Glutamatergic neuron (in vitro differentiated cells): ENCODE measurements around the gene SAMD4A. TPM values are rescaled to one million over a fixed set of nuclear protein-coding genes. Genes with fewer than 3 reads are reported as not detected.

ENCODE experiments used
- DNase-seq: peaks from one replicate; pipeline ENCODE4 v3.0.0; 2022
- H3K27ac Mint-ChIP-seq: one replicate; pipeline ENCODE4 v1.8.0; 2020; ENCODE audit warnings: mild to moderate bottlenecking, mixed read lengths, inconsistent platforms; ENCODE audit not compliant: unreplicated experiment
- H3K27me3 Mint-ChIP-seq: one replicate; pipeline ENCODE4 v1.8.0; 2020; ENCODE audit warnings: mild to moderate bottlenecking, moderate library complexity, mixed read lengths, inconsistent platforms; ENCODE audit not compliant: unreplicated experiment
- H3K36me3 Mint-ChIP-seq: one replicate; pipeline ENCODE4 v1.8.0; 2020; ENCODE audit warnings: mild to moderate bottlenecking, mixed read lengths, inconsistent platforms; ENCODE audit not compliant: unreplicated experiment
- H3K4me1 Mint-ChIP-seq: one replicate; pipeline ENCODE4 v1.8.0; 2020; ENCODE audit warnings: mild to moderate bottlenecking, low read depth, mixed read lengths, inconsistent platforms; ENCODE audit not compliant: unreplicated experiment
- H3K4me3 Mint-ChIP-seq: one replicate; pipeline ENCODE4 v1.8.0; 2020; ENCODE audit warnings: mild to moderate bottlenecking, mixed read lengths, inconsistent platforms; ENCODE audit not compliant: unreplicated experiment
- H3K9me3 Mint-ChIP-seq: one replicate; pipeline ENCODE4 v1.8.0; 2020; ENCODE audit warnings: mild to moderate bottlenecking, moderate library complexity, mixed read lengths, inconsistent platforms; ENCODE audit not compliant: unreplicated experiment
- CTCF ChIP-seq: fragments of 200-600 bp; sonication (generic); IDR thresholded peaks from one replicate; pipeline ENCODE4 v1.5.0; 2021; ENCODE audit not compliant: partially characterized antibody, unreplicated experiment
- total RNA-seq: library from RNA; stranded (reverse); fragmentation: NEBNext Ultra II Directional; extraction: Animal tissue kit (Norgen Biotek cat#: 25700); gene quantifications from one replicate; pipeline ENCODE4 v1.2.1, GENCODE V29; 2021; ENCODE audit not compliant: unreplicated experiment

SAMD4A gene
- total RNA-seq, 1 donor from 2014 or later, result 0.56 TPM

- no peak overlapping the region for H3K27ac Mint-ChIP-seq
- no peak overlapping the region for H3K4me3 Mint-ChIP-seq
- H3K36me3 Mint-ChIP-seq, result no peaks in the 10 kb centered on the region
- no peak for TF ChIP-seq CTCF
- H3K9me3 Mint-ChIP-seq, result peaks cover 2% of the 10 kb centered on the region
- no peaks in the 10 kb centered on the region for H3K4me1 Mint-ChIP-seq
- no peaks in the 10 kb centered on the region for H3K27me3 Mint-ChIP-seq
- DNase-seq, result no peak
These were observed 209.6 kb downstream of the SAMD4A start for GRCh38 chr14:54776361-54777001.

- no peak for TF ChIP-seq CTCF
- Mint-ChIP-seq H3K27me3 (no peaks in the 10 kb centered on the region), H3K4me1 (no peaks in the 10 kb centered on the region), H3K9me3 (peaks cover 2% of the 10 kb centered on the region), H3K27ac (no peak overlapping the region), H3K4me3 (no peak overlapping the region), H3K36me3 (no peaks in the 10 kb centered on the region)
- DNase-seq, result no peak
These were observed 210.5 kb downstream of the SAMD4A start for GRCh38 chr14:54777395-54777794.

GRCh38 chr14:54778618-54779345, 211.9 kb downstream of the SAMD4A start:
- H3K27ac Mint-ChIP-seq, result no peak overlapping the region
- no peaks in the 10 kb centered on the region for H3K36me3 Mint-ChIP-seq
- no peak for TF ChIP-seq CTCF
- no peak for DNase-seq
- peaks cover 2% of the 10 kb centered on the region for H3K9me3 Mint-ChIP-seq
- H3K4me1 Mint-ChIP-seq, result no peaks in the 10 kb centered on the region
- H3K4me3 Mint-ChIP-seq, result no peak overlapping the region
- H3K27me3 Mint-ChIP-seq, result no peaks in the 10 kb centered on the region

- TF ChIP-seq CTCF, result no peak
- peaks cover 4% of the 10 kb centered on the region for H3K4me1 Mint-ChIP-seq
- no peak for DNase-seq
- no peak overlapping the region for H3K4me3 Mint-ChIP-seq
- no peaks in the 10 kb centered on the region for H3K27me3 Mint-ChIP-seq
- no peak overlapping the region for H3K27ac Mint-ChIP-seq
- H3K9me3 Mint-ChIP-seq, result no peaks in the 10 kb centered on the region
- H3K36me3 Mint-ChIP-seq, result no peaks in the 10 kb centered on the region
These were observed 214.2 kb downstream of the SAMD4A start for GRCh38 chr14:54781080-54781479.
